LNCAP (cell line): Measurements from ENCODE around the gene ARHGEF12.

ENCODE experiments used
- CTCF ChIP-seq: fragments of 450-650 bp; IDR thresholded peaks from 2 replicates; pipeline ENCODE4 v1.5.1; 2017; ENCODE audit warnings: mild to moderate bottlenecking

ARHGEF12 gene

GRCh38 chr11:120384476-120384875, 48.3 kb downstream of the ARHGEF12 start:
- no peak for TF ChIP-seq CTCF

GRCh38 chr11:120385110-120385509, 48.9 kb downstream of the ARHGEF12 start:
- no peak for TF ChIP-seq CTCF

- no peak for TF ChIP-seq CTCF
Measured at GRCh38 chr11:120385655-120386054, 49.4 kb downstream of the ARHGEF12 start.

- no peak for TF ChIP-seq CTCF
Measured at GRCh38 chr11:120386318-120386717, 50.1 kb downstream of the ARHGEF12 start.

- no peak for TF ChIP-seq CTCF
Measured at GRCh38 chr11:120386774-120387371, 50.7 kb downstream of the ARHGEF12 start.

- TF ChIP-seq CTCF = no peak
Measured at GRCh38 chr11:120388261-120388660, 52.0 kb downstream of the ARHGEF12 start.

GRCh38 chr11:120389693-120390584, 53.7 kb downstream of the ARHGEF12 start:
- no peak for TF ChIP-seq CTCF
